GM06990 (cell line): ENCODE data around the gene MTNR1A.

Experiments used
- DNase-seq: peaks from one replicate; pipeline ENCODE4 v3.0.0-alpha.2; 2011; ENCODE audit not compliant: insufficient read length; ENCODE audit errors: extremely low read depth
- H3K27me3 ChIP-seq: replicated peaks from 2 replicates; pipeline ENCODE4 v1.6.0; 2011; ENCODE audit warnings: low read length; ENCODE audit not compliant: control insufficient read depth, insufficient read depth
- H3K36me3 ChIP-seq: 2 replicates; pipeline ENCODE4 v1.5.1; 2011; ENCODE audit warnings: low read length; ENCODE audit not compliant: control insufficient read depth, insufficient read depth
- H3K4me3 ChIP-seq: replicated peaks from 2 replicates; pipeline ENCODE4 v1.5.1; 2011; ENCODE audit warnings: low read depth, mild to moderate bottlenecking, control low read depth, low read length
- CTCF ChIP-seq: IDR thresholded peaks from 2 replicates; pipeline ENCODE4 v1.5.1; 2011; ENCODE audit warnings: low read length, control low read depth, mild to moderate bottlenecking, inconsistent platforms; ENCODE audit not compliant: insufficient read depth, poor library complexity, severe bottlenecking

Gene MTNR1A

GRCh38 chr4:186501554-186501953 is 53.8 kb downstream of the MTNR1A start:
- no peaks in the 10 kb centered on the region for H3K36me3 ChIP-seq
- no peak for TF ChIP-seq CTCF
- H3K4me3 ChIP-seq, result no peak overlapping the region
- no peak for DNase-seq
- no peaks in the 10 kb centered on the region for H3K27me3 ChIP-seq

GRCh38 chr4:186500721-186501304 is 54.6 kb downstream of the MTNR1A start:
- DNase-seq, result no peak
- no peaks in the 10 kb centered on the region for H3K36me3 ChIP-seq
- no peak overlapping the region for H3K4me3 ChIP-seq
- TF ChIP-seq CTCF, result no peak
- no peaks in the 10 kb centered on the region for H3K27me3 ChIP-seq

- Histone ChIP-seq H3K27me3 (no peaks in the 10 kb centered on the region), H3K36me3 (no peaks in the 10 kb centered on the region), H3K4me3 (no peak overlapping the region)
- no peak for TF ChIP-seq CTCF
- no peak for DNase-seq
These were observed 55.9 kb downstream of the MTNR1A start for GRCh38 chr4:186499467-186499866.

GRCh38 chr4:186497043-186497442 is 58.3 kb downstream of the MTNR1A start:
- no peak overlapping the region for H3K4me3 ChIP-seq
- H3K36me3 ChIP-seq, result no peaks in the 10 kb centered on the region
- DNase-seq, result no peak
- no peak for TF ChIP-seq CTCF
- H3K27me3 ChIP-seq, result no peaks in the 10 kb centered on the region

- no peak overlapping the region for H3K4me3 ChIP-seq
- no peak for TF ChIP-seq CTCF
- DNase-seq, result no peak
- no peaks in the 10 kb centered on the region for H3K36me3 ChIP-seq
- no peaks in the 10 kb centered on the region for H3K27me3 ChIP-seq
These were observed 60.9 kb downstream of the MTNR1A start for GRCh38 chr4:186494496-186494895.

- DNase-seq, result no peak
- Histone ChIP-seq H3K36me3 (no peaks in the 10 kb centered on the region), H3K4me3 (no peak overlapping the region), H3K27me3 (no peaks in the 10 kb centered on the region)
- no peak for TF ChIP-seq CTCF
These were observed 67.6 kb downstream of the MTNR1A start for GRCh38 chr4:186487726-186488125.
